Kidney tubule cell (primary cell): ENCODE measurements around the gene TOMM5.

Experiments used
- DNase-seq: peaks from one replicate; pipeline ENCODE4 v3.0.0-alpha.2; 2018; ENCODE audit warnings: low spot score

Gene TOMM5

DNA sequence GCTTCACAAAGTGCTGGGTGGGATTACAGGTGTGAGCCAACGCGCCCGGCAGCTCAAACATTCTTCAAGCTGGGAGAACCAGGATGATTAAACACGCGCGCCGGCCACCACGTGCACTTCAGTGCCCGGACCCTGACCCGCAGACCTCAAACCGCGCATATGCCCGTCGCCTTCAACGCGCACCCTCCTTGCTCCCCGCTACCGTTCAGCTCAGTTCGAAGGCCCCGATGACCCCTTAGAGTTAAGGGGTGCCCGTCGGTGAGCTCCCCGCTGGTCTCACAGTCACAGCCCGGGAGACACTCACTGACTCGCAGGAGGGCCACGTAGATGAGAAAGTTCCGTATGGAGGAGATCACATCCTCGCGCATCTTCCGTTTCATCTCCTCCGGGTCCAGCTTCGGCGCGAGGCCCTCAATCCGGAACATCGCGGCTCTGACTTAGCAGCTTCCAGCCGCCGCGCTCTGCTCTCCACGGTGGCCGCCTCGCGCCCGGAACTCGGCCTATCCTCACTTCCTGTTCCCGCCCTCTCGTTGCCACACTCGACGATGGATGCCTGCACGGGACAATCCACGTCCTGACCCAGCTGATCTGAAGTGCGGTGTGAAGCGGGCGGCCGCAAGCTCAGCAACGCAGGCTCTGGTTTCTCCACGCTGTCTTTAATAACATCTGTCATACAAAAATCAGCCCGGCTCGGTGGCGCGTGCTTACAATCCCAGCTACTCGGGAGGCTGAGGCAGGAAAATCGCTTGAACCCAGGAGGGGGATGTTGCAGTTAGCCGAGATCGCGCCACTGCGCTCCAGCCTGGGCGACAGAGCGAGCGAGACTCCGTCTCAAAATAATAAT, at the start of gene TOMM5:
Gene TOMM5, minus strand, starts transcription at position 490 of the 844 bp plus-strand sequence. Its CDS starts 65 bp downstream, at position 425.
- DNase-seq: peak; percentile 93

DNA sequence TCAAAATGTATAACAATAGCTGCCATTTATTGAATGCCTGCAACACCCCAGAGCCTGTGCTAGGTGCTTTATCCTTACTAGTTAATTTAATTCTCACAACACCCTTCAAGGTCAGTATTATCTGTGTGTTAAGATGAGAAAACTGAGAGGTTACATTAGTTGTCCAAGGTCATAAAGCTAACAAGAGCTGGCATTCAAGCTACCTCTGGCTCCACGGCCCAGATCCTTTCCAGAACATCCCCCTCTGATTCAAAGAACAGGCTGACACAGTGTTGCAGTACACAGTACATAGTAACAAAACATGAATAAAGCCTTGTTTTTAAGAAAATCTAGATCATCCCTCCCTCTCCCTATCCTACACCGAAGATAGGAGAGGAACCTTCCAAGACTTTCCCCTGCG, 48.9 kb upstream of the TOMM5 start:
- no peak for DNase-seq

DNA sequence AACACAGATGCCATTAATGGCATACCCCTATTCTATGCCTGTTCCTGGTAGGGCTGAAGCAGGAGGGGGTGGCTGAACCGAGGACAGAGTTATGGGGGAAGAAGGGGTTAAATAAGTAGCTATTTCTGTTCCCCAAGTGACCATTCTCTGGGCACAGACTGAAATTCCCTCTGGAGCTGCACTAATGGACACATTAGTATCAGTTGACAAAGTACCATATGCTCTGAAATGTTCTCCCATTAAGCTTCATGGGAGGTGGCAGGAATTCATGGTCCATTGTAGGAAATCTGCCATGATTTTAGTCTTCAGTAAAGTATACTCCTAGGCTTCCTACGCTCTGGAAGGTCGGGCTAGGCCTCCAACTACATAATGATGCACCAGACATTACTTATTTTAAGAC, 47.8 kb upstream of the TOMM5 start:
- DNase-seq: no peak

DNA sequence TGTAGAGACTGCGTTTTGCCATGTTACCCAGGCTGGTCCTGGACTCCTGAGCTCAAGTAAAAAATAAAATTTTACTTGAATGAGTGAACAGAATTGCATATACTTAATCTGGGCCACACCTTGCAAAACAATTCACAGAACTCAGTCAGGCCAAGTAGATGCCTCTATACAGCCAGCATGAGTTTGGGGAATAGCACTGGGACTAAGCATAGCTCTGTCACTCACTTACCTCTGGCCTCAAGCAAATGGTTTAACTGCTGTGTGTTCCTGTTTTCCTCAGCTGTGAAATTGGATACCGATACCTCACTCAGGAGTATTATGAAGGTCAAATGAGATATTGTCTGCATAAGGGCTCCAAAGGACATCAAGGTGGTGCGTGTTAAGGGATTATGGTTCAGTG, 47.4 kb upstream of the TOMM5 start:
- no peak for DNase-seq

DNA sequence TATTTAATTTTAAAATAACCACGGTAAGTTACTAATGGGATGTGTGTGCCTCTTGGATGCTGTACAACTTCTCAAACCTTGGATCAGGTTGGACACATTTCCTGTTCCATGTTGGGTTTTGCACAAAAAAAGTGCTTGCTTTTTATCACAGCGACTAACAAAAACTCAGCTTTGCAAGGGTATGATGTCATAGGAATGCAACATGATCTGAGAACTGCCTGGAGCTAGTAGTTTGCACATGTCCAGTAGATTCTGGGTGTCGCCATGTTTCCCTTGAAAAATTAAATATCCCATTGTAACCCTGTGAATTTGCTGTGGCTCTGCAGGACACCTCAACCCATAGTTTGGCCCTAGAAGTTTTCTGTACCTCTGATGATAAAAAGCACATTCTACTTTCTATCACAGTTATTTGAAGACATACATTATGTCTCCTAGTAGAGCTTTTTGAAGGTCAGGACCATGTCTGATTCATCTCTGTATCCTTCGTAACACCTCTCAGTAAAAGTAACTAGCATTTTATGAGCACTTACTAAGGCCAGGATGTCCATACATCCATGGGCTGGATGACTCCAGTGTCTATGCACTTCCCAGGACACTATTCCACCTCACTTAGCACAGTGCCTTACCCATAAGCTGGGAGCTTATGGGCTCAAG, 46.8 kb upstream of the TOMM5 start:
- no peak for DNase-seq

DNA sequence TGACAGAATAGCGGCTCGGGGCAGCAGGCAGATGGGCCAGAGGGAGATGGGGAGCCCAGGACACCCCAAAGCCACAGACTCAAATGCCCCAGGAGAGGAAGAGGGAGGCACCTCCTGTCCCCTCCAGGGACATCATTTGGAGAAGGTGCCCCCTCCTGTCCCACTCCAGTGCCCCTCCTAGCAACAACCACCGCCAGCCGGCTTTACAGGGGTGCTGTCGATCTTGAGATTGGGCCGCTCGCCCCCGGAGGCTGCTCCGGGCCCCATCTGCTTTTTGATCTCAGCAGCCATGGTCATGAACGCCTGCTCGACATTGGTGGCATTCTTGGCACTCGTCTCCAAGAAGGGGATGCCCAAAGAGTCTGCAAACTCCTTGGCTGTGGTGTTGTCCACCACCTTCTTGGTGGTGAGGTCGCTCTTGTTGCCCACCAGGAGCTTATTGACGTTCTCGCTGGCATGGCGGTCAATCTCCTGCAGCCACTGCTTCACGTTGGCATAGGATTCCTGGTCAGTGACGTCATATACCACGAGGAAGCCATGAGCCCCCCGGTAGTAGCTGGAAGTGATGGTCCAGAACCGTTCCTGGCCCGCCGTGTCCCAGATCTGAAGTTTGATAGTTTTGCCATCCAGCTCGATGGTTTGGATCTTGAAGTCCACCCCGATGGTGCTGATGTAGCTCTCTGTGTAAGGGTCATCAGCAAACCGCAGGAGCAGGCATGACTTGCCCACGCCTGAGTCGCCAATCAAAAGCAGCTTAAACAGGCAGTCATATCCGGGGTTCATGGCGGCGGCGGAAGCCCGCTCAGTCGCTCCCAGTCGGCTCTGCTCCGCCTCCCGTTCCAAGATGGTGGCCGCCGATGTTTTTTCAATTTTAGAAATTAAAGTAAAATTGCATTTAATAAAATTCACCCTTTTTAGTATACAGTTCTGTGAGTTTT, 44.4 kb upstream of the TOMM5 start:
- no peak for DNase-seq

DNA sequence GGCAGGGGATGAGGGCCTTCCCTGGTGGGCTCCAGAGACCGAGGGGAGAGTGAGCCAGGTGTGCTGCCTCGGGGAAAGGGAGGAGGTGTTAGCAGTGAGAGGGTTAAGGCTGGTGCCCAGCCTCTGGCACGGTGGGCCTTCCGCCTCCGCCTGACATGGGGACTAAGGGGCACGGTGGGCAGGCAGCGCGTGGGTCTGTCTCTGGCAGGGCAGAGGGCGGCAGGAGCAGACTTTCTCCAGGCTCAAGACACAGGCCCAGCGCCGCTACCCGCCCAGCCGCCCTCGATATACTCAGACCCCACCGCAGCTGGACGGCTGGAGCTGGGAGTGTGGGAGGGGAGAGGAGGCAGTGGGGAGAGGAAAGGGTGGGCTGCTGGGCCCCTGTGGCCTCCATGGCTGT, 43.4 kb upstream of the TOMM5 start:
- DNase-seq: no peak

DNA sequence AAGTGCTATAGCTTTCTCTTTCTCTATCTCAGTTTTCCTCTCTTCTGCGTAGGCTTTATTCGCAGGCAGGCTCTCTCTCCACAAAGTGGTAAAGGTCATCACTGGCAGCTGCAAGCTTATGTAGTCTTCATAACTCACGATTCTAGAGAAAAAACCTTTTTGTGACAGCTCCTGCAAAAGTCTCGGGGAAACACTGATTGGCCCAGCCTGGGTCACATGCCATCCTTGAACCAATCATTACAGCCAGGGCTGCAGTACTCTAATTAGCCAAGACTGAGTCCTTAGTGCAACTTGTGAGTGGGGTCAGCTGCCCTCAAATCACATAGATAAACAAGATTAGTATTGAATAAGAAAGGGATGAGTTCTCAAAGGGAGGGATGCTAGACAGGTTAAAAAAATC, 40.1 kb upstream of the TOMM5 start:
- DNase-seq: no peak

DNA sequence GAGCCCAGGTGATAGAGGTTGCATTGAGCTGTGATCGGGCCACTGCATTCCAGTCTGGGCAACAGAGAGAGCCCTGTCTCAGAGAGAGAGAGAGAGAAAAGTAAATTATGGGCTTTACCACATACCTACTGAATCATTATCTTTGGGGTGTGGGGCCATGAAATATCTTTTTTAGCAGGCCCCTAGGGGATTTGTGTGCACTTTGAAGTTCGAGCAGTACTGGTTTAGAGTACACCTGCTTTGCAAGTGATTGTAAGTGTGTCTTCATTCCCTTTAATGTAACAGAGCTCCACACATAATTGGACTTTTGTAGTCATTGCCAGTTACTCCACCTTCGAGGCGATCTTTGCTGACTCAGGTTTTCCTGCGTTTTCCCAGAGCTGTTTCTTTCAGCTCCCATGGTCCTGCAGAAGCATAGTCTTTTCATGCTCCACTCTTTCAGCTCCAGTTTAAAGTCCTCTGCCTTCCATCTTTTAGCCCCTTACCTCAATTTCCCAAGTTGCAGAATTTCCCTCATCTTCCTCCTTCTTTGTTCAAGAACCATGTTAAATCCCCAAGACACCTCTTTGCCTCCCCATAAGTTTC, 34.4 kb upstream of the TOMM5 start:
- no peak for DNase-seq

DNA sequence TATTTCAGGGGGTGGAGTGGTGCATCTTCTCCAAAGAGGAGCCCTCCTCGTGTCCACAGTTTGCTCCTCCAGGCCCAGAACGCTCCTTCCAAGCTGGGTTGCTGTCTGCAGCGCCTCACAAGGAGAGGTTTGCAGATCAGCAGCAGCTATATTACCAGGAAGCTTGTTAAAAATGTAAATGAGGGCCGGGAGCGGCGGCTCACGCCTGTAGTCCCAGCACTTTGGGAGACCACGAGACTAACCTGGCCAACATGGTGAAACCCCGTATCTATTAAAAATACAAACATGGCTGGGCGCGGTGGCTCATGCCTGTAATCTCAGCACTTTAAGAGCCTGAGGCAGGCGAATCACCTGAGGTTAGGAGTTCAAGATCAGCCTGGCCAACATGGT, 33.4 kb upstream of the TOMM5 start:
- no peak for DNase-seq

DNA sequence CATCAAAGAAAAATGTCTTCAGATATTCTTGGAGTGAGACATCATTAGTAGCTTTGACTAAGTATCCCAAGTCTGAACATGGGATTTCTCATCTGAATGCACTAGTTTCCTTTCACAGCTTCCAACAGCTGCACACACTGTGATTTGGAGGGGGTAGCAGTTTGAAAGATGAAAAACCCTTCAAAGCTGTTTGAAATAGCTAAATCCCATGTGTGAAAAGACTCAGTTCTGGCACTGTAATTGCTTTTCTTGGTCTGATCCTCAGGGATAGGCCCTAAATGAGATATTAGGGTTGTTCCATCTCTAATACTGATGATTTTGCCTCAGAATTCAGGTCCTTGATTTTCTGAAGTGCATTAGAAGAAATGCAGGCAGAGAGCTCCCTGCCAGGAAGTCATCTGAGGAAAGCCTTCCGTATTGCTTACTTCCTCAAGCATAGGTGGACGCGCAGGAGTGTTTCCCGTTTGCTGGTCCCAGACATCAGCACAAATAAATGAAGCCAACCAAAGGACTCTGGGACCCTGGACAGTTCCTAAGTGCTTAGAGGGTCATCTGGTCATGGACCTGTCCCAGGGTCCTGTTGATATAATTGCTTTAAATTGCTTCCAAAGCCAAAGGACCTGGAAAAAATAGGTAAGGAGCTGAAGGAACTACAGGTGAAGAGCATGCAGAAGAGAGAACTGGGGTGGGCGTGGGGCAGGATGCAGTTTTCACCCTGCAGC, 32.8 kb upstream of the TOMM5 start:
- no peak for DNase-seq

DNA sequence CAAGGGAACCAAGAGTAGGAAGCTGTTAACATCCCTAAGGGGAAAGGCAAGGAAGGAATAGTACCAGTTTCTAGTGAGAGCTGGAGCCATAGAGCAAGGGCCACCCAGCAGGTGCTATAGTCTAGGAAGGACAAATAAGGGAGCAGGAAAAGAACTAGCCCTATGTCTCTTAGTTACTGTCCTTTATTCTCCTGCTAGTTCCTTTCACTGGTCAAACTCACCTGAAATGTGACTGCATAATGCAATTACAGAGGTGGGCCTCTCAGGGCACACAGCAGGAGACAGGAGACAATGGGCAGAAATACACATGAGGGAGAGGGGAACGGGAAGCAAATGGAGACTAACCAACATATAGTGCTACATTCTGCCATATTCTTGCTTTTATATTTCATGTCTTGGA, 31.7 kb upstream of the TOMM5 start:
- DNase-seq: no peak

DNA sequence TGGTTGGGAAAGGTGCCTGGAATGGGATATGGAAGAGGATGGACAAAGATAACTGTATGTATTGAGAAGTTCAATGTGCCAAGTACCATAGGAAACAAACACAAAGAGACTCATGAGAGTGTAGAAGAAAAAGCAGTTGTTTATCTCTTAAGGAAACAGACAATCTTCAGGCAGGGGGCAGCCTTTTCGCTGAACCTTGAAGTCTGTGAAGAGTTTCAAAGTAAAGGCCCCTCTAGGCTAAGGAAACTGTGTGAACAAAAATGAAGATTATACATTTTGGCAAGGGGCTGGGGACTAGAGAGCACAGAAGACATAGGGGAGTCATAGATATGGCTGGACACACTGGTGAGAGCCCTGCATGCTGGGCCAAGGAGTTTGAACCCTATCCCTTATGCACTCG, 30.9 kb upstream of the TOMM5 start:
- DNase-seq: no peak

DNA sequence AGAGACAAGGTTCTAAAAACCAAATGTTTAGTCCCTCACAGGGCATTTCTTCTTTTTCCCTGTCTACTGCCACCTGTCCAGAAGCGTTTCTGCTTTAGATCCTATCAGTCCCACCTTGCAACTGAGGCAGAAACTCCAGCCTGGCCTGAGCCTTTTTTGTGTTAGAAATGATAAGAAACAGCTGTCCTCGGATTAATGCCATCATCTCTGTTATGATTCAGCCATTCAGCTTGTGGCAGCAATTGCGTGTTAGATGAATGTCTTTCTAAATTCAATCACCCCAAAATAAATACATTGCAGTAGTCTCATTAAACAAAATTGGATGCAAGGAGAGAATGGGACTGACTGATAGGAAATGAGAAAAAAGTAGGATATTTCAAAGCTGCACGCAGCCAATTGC, 30.1 kb upstream of the TOMM5 start:
- no peak for DNase-seq

DNA sequence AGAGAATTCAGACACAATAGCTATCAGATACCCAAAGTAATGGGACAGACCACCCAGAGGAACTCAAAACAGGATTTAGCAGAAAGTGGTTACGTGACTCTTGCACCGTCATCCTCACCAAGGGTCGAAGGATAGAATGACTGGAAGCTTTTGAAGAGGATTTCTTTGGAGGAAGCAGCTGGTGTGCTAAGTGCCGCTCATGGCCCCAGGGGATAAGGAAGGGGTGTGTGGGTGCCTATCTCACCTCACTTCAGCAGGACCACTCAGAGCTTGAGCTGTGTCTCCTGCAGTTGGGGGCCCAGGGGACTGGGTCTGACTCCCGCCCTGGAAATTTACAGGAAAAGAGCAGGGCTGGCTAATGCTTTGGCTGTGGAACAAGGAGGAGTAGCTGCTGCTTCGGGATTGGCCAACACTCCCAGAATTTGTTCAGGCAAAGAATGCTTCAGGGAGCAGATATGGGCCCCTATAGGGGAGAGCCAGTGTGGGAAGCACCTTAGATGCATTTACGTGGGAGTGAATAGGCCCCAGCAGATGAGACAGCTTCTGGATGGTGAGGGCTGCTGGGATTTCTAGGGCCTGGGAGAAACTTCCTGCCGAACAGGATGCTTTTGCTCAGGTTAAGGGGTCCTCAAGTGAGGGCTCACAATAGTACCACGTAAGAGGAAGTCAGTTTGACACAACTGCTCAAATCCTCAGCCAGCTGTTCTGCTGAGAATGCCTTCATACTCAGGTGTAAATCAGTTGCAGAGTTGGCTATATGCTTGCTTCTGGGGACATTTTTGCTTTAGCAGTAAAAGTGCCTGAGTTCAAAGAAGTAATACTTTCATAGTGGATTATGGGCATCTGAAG, 29.1 kb upstream of the TOMM5 start:
- no peak for DNase-seq

DNA sequence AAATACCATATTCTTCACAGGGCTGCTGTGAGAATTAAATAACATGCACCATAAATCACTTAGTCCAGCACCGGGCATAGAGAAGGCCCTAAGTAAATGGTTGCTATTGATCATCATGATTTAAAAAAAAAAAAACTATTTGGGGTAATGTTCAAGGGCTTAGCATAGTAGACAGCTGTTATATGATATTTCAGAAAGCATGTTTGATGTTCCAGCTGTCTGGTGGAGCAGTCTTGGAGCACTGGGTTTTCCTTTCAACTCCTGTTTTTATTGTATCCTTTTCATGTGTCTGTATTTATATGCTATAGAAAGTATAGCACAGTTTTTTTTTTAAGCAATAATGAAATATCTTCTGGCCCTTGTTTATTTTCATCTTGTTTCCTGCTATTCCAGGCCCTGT, 28.0 kb upstream of the TOMM5 start:
- no peak for DNase-seq

DNA sequence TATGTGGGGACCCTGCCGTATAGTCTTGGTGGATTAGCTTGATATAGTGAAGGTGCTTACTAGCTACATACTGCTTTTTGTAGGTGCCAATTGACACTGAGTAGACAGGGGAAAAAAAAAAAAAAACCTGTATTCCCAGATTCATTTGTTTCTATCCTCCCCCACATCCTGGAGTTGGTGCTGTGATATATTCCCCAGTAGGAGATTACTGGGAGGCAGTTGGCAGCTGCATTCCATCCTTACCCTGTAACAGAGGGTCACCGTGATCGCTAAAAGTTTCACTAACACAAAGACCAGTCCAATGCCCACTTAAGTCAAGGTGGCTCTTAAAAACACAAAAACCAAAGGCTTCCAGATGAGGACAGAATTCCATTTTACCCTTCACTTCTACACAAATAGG, 27.4 kb upstream of the TOMM5 start:
- DNase-seq: no peak

DNA sequence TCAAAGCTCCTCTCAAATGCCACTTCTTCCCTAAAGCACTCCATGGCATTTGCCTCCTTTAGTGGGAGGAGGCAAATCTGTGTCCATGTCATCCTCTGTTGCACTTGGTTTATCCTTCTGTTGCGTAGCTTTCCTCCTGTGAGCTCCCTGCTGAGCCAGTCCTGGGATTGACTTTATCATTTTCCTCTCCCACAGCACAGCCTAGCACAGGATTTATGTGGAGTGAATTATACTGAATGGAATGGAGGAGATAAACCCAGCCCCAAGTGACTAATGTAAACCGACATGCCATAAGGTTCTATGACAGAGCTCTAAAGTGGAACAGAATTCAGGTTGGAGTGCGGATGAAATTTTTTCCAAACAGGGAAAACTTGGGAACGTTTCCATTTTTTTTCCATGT, 26.4 kb upstream of the TOMM5 start:
- DNase-seq: peak; percentile 21

DNA sequence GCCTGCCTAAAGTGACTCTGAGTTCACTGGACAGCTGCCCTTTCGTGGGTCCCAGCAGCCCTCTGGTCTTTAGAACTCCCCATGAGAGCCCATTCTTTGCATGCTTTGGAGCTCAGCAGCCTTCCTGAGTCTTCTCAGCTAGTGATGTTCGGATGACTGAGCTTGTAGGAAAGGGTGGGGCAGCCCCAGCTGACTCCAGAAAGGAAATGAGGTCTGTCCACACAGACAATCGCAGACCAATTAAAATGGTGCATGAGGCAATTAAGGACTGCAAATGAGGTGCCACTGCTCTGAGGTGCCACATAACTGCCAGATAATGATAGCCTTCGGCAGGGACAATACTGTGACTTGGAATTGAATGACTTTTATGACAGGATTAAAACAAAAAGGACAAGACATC, 25.4 kb upstream of the TOMM5 start:
- peak; percentile 35 for DNase-seq

DNA sequence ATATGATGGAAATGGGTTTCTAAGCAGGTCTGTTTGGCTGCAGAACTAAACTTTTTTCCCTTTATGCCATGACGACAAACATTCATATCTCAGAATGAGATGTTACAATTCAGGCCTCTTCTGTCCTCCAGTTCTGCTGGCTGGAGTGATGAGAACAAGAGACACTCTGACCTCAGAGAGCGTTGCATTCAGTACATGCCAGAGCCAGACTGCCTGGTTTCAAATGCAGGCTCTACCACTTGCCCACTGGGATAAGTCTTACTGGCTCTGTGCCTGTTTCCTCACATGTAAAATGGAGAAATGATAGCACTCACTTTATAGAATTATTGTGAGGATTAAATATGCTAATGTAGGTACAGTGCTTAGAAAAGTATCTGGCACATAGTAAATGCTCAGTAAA, 24.8 kb upstream of the TOMM5 start:
- DNase-seq: no peak

DNA sequence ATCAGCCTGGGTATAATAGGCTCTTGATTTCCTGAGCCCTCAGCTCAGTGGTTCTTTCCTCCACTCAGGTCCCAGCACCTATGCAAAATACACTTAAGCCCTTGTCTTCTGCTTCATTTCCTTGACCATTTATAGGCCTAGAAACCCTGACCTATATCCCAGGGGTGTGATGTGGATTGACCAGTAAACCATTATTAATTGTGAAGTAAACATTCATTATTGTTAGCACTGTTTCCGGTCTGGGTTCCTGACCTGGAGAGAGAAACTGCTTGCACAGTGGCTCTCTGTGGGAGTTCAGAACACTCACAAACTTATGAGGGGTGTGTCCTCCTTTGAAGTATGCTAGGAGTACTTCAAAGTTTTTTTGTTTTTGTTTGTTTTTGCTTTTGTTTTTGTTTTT, 19.6 kb upstream of the TOMM5 start:
- no peak for DNase-seq
